GM19372 (cell line): ENCODE measurements around the gene TBCD.
"Not testable (repeated sequence)": the region's sequence is repeated elsewhere in the genome, so short reads cannot be mapped to it uniquely, and the experiment has no call there.

Source experiments
- ATAC-seq: cut with Tn5 transposase; IDR thresholded peaks from one replicate; pipeline ENCODE4 v1.9.1; 2021; ENCODE audit warnings: mild to moderate bottlenecking, low read depth, moderate library complexity; ENCODE audit not compliant: unreplicated experiment

TBCD gene

GRCh38 chr17:82726427-82726826, 25.4 kb upstream of the TBCD start:
- ATAC-seq, result no peak

GRCh38 chr17:82729479-82730260, 22.2 kb upstream of the TBCD start:
- ATAC-seq, result no peak

GRCh38 chr17:82732118-82732743, 19.6 kb upstream of the TBCD start:
- no peak for ATAC-seq

GRCh38 chr17:82734987-82735866, 16.6 kb upstream of the TBCD start, which contains the start of gene FN3K:
Gene FN3K, plus strand, starts transcription at chr17:82735615. Its CDS starts 22 bp downstream, at chr17:82735637.
- ATAC-seq, result no peak

GRCh38 chr17:82736511-82737185, 15.2 kb upstream of the TBCD start:
- ATAC-seq, result no peak

GRCh38 chr17:82737967-82738877, 13.6 kb upstream of the TBCD start:
- no peak for ATAC-seq

GRCh38 chr17:82740906-82741759, 10.7 kb upstream of the TBCD start:
- ATAC-seq, result no peak

GRCh38 chr17:82743344-82744219, 8.3 kb upstream of the TBCD start:
- no peak for ATAC-seq

GRCh38 chr17:82744736-82745135, 7.1 kb upstream of the TBCD start:
- not testable (repeated sequence) for ATAC-seq

GRCh38 chr17:82745524-82745923, 6.3 kb upstream of the TBCD start:
- no peak for ATAC-seq

- no peak for ATAC-seq
These were observed 3.1 kb upstream of the TBCD start for GRCh38 chr17:82748756-82749155.

GRCh38 chr17:82750241-82750908, 1.5 kb upstream of the TBCD start:
- ATAC-seq, result no peak

GRCh38 chr17:82751171-82751570, 694 bp upstream of the TBCD start:
- ATAC-seq, result no peak

- ATAC-seq, result peak; percentile 20
These were observed 721 bp downstream of the TBCD start for GRCh38 chr17:82752371-82753200.

- ATAC-seq, result no peak
These were observed 1.3 kb downstream of the TBCD start for GRCh38 chr17:82753201-82753464.
